ENCODE results near the gene TIGD2. TPM values are rescaled to one million over a fixed set of nuclear protein-coding genes. Genes with fewer than 3 reads are reported as not detected.

Gene TIGD2
- total RNA-seq, 5 donors from 2014 or later (not counting 1 experiment from before 2014, with no cell fraction given): 3.8 to 6.7 (median 5.2) TPM

GRCh38 chr4:89072921-89073320, 38.4 kb upstream of the TIGD2 start:
- no peaks in the 10 kb centered on the region for H3K9me3 ChIP-seq
- no peak overlapping the region for H3K27ac Mint-ChIP-seq
- peaks cover 0 to 6% (median 3%) of the 10 kb centered on the region in 3 donors for H3K4me1 Mint-ChIP-seq
- ChIA-PET POLR2A (interaction anchor here in 1 of 2 donors (0.6 kb wide), 1 partner anchor 692 kb away, joined by 9 read pairs; no protein-coding TSS in a partner anchor), CTCF (no interaction called here)
- H3K4me1 ChIP-seq (ENCODE audit: control insufficient read depth in 1 of 2, extremely low read depth in 1 of 2, insufficient read depth in 2 of 2, low read length in 2 of 2): no peaks in the 10 kb centered on the region
- H3K9me3 Mint-ChIP-seq: peaks cover 0 to 15% (median 10%) of the 10 kb centered on the region in 3 donors
- no peaks in the 10 kb centered on the region for H3K27me3 ChIP-seq (replicated peaks in 1 of 2; ENCODE audit: control insufficient read depth in 2 of 2, extremely low read depth in 1 of 2, insufficient read depth in 2 of 2, low read length in 1 of 2)
- ATAC-seq (replicated peaks in 1 of 4) (no peak), DNase-seq (no peak)
- no peaks in the 10 kb centered on the region for H3K36me3 Mint-ChIP-seq
- WGBS (ENCODE audit: insufficient coverage): 100% methylated on average over 1 of the region's 1 CpG
- no peak overlapping the region for H3K4me3 ChIP-seq (ENCODE audit: control insufficient read depth in 1 of 2, extremely low read depth in 1 of 2, low read length in 1 of 2)
- H3K27me3 Mint-ChIP-seq: peaks cover 4 to 5% of the 10 kb centered on the region in 2 donors
- no peak overlapping the region for H3K4me3 Mint-ChIP-seq
- no peak overlapping the region for H3K27ac ChIP-seq (ENCODE audit: low read length)
- no peaks in the 10 kb centered on the region for H3K36me3 ChIP-seq (ENCODE audit: control insufficient read depth in 2 of 2, extremely low read depth in 1 of 2, insufficient read depth in 1 of 2, low read length in 1 of 2)

DNA sequence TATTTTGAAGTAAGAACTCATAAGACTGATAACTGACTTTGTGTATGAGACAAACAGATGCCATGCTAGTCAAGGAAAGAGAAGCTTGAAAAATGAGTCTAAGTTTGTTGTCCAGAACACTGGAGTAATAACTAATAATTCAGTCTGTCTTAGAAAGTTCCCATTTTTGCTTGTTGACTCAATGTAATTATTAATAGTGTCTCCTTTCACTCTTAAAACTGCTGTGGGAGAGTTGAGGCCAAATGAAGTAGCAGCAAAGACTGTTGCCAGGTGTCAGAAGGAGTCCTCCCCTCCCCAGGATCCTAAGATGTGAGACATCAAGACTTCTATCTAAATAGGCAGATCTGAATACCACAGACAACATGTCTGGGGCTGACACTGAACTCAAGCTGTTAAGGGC, 33.6 kb upstream of the TIGD2 start:
- H3K36me3 ChIP-seq (ENCODE audit: control insufficient read depth in 2 of 2, extremely low read depth in 1 of 2, insufficient read depth in 1 of 2, low read length in 1 of 2): no peaks in the 10 kb centered on the region
- no peak overlapping the region for H3K4me3 ChIP-seq (ENCODE audit: control insufficient read depth in 1 of 2, extremely low read depth in 1 of 2, low read length in 1 of 2)
- ATAC-seq (replicated peaks in 1 of 4) (no peak), DNase-seq (no peak)
- ChIA-PET POLR2A (no interaction called here), CTCF (no interaction called here)
- peaks cover 0 to 4% (median 0%) of the 10 kb centered on the region in 3 donors for H3K4me1 Mint-ChIP-seq
- peaks cover 4 to 5% of the 10 kb centered on the region in 2 donors for H3K27me3 Mint-ChIP-seq
- H3K9me3 ChIP-seq: no peaks in the 10 kb centered on the region
- H3K9me3 Mint-ChIP-seq: peaks cover 0 to 30% (median 21%) of the 10 kb centered on the region in 3 donors
- H3K4me1 ChIP-seq (ENCODE audit: control insufficient read depth in 1 of 2, extremely low read depth in 1 of 2, insufficient read depth in 2 of 2, low read length in 2 of 2): no peaks in the 10 kb centered on the region
- no peaks in the 10 kb centered on the region for H3K27me3 ChIP-seq (replicated peaks in 1 of 2; ENCODE audit: control insufficient read depth in 2 of 2, extremely low read depth in 1 of 2, insufficient read depth in 2 of 2, low read length in 1 of 2)
- H3K36me3 Mint-ChIP-seq: no peaks in the 10 kb centered on the region
- no peak overlapping the region for H3K27ac Mint-ChIP-seq
- H3K4me3 Mint-ChIP-seq: no peak overlapping the region
- no peak overlapping the region for H3K27ac ChIP-seq (ENCODE audit: low read length)

GRCh38 chr4:89078300-89078699, 33.0 kb upstream of the TIGD2 start:
- H3K4me1 ChIP-seq (ENCODE audit: control insufficient read depth in 1 of 2, extremely low read depth in 1 of 2, insufficient read depth in 2 of 2, low read length in 2 of 2): no peaks in the 10 kb centered on the region
- DNase-seq: no peak
- Mint-ChIP-seq H3K27me3 (peaks cover 4 to 5% of the 10 kb centered on the region in 2 donors), H3K4me1 (peaks cover 0 to 4% (median 0%) of the 10 kb centered on the region in 3 donors), H3K9me3 (peaks cover 0 to 30% (median 21%) of the 10 kb centered on the region in 3 donors), H3K36me3 (no peaks in the 10 kb centered on the region), H3K27ac (no peak overlapping the region), H3K4me3 (no peak overlapping the region)
- no peaks in the 10 kb centered on the region for H3K27me3 ChIP-seq (replicated peaks in 1 of 2; ENCODE audit: control insufficient read depth in 2 of 2, extremely low read depth in 1 of 2, insufficient read depth in 2 of 2, low read length in 1 of 2)
- POLR2A ChIA-PET: no interaction called here
- no peaks in the 10 kb centered on the region for H3K9me3 ChIP-seq
- H3K4me3 ChIP-seq (ENCODE audit: control insufficient read depth in 1 of 2, extremely low read depth in 1 of 2, low read length in 1 of 2): no peak overlapping the region
- WGBS (ENCODE audit: insufficient coverage): no CpG with 5 or more reads among the region's 1 CpG
- ATAC-seq (replicated peaks in 1 of 4): no peak
- H3K36me3 ChIP-seq (ENCODE audit: control insufficient read depth in 2 of 2, extremely low read depth in 1 of 2, insufficient read depth in 1 of 2, low read length in 1 of 2): no peaks in the 10 kb centered on the region
- no peak overlapping the region for H3K27ac ChIP-seq (ENCODE audit: low read length)
- CTCF ChIA-PET: interaction anchor here in 1 of 2 donors (0.5 kb wide), 1 partner anchor 43 kb away, joined by 7 read pairs; no protein-coding TSS in a partner anchor

GRCh38 chr4:89099034-89099433, 12.3 kb upstream of the TIGD2 start:
- DNase-seq: no peak
- no peaks in the 10 kb centered on the region for H3K27me3 ChIP-seq (replicated peaks in 1 of 2; ENCODE audit: control insufficient read depth in 2 of 2, extremely low read depth in 1 of 2, insufficient read depth in 2 of 2, low read length in 1 of 2)
- H3K4me1 Mint-ChIP-seq: peaks cover 0 to 7% (median 6%) of the 10 kb centered on the region in 3 donors
- H3K4me3 ChIP-seq (ENCODE audit: control insufficient read depth in 1 of 2, extremely low read depth in 1 of 2, low read length in 1 of 2): no peak overlapping the region
- H3K36me3 Mint-ChIP-seq: no peaks in the 10 kb centered on the region
- peaks cover 0 to 5% (median 0%) of the 10 kb centered on the region in 3 donors for H3K9me3 Mint-ChIP-seq
- no peak overlapping the region for H3K27ac ChIP-seq (ENCODE audit: low read length)
- no peak overlapping the region for H3K27ac Mint-ChIP-seq
- H3K4me1 ChIP-seq (ENCODE audit: control insufficient read depth in 1 of 2, extremely low read depth in 1 of 2, insufficient read depth in 2 of 2, low read length in 2 of 2): no peaks in the 10 kb centered on the region
- no peak for ATAC-seq (replicated peaks in 1 of 4)
- no peaks in the 10 kb centered on the region for H3K36me3 ChIP-seq (ENCODE audit: control insufficient read depth in 2 of 2, extremely low read depth in 1 of 2, insufficient read depth in 1 of 2, low read length in 1 of 2)
- no peaks in the 10 kb centered on the region for H3K9me3 ChIP-seq
- POLR2A ChIA-PET: no interaction called here
- no peak overlapping the region for H3K4me3 Mint-ChIP-seq
- WGBS (ENCODE audit: insufficient coverage): no CpG with 5 or more reads among the region's 2 CpGs
- H3K27me3 Mint-ChIP-seq: peaks cover 0 to 2% of the 10 kb centered on the region in 2 donors
- CTCF ChIA-PET: no interaction called here

GRCh38 chr4:89099471-89099870, 11.9 kb upstream of the TIGD2 start:
- Mint-ChIP-seq H3K4me1 (peaks cover 0 to 7% (median 6%) of the 10 kb centered on the region in 3 donors), H3K4me3 (no peak overlapping the region), H3K27me3 (peaks cover under 1 to 2% of the 10 kb centered on the region in 2 donors), H3K36me3 (no peaks in the 10 kb centered on the region), H3K9me3 (peaks cover 0 to 5% (median 0%) of the 10 kb centered on the region in 3 donors), H3K27ac (no peak overlapping the region)
- H3K9me3 ChIP-seq: no peaks in the 10 kb centered on the region
- DNase-seq (no peak), ATAC-seq (replicated peaks in 1 of 4) (no peak)
- no peaks in the 10 kb centered on the region for H3K4me1 ChIP-seq (ENCODE audit: control insufficient read depth in 1 of 2, extremely low read depth in 1 of 2, insufficient read depth in 2 of 2, low read length in 2 of 2)
- no peak overlapping the region for H3K27ac ChIP-seq (ENCODE audit: low read length)
- H3K27me3 ChIP-seq (replicated peaks in 1 of 2; ENCODE audit: control insufficient read depth in 2 of 2, extremely low read depth in 1 of 2, insufficient read depth in 2 of 2, low read length in 1 of 2): no peaks in the 10 kb centered on the region
- WGBS (ENCODE audit: insufficient coverage): no CpG with 5 or more reads among the region's 1 CpG
- H3K4me3 ChIP-seq (ENCODE audit: control insufficient read depth in 1 of 2, extremely low read depth in 1 of 2, low read length in 1 of 2): no peak overlapping the region
- ChIA-PET POLR2A (no interaction called here), CTCF (no interaction called here)
- no peaks in the 10 kb centered on the region for H3K36me3 ChIP-seq (ENCODE audit: control insufficient read depth in 2 of 2, extremely low read depth in 1 of 2, insufficient read depth in 1 of 2, low read length in 1 of 2)

DNA sequence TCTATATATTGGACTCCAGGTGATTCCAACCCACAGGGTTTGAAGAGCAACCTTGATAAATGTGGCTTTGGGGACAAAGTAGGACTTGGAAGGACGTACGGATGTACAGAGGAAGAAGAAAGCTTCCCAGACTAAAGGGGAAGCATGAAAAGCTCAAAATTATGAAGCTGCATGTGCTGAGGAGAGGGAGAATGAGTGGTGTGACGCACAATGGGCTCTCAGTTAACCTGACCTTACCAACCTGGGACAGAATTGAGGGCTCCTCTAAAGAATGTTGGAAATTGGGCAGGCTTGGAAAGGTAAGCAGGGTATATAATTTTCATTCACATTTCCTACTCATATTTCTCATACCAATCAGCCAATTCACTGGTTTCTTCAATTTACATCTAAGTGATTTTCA, 10.5 kb upstream of the TIGD2 start:
- Histone ChIP-seq H3K4me1 (ENCODE audit: control insufficient read depth in 1 of 2, extremely low read depth in 1 of 2, insufficient read depth in 2 of 2, low read length in 2 of 2) (no peaks in the 10 kb centered on the region), H3K4me3 (ENCODE audit: control insufficient read depth in 1 of 2, extremely low read depth in 1 of 2, low read length in 1 of 2) (no peak overlapping the region), H3K27me3 (replicated peaks in 1 of 2; ENCODE audit: control insufficient read depth in 2 of 2, extremely low read depth in 1 of 2, insufficient read depth in 2 of 2, low read length in 1 of 2) (peaks cover 0 to 11% of the 10 kb centered on the region in 2 experiments), H3K27ac (ENCODE audit: low read length) (no peak overlapping the region), H3K9me3 (no peaks in the 10 kb centered on the region), H3K36me3 (ENCODE audit: control insufficient read depth in 2 of 2, extremely low read depth in 1 of 2, insufficient read depth in 1 of 2, low read length in 1 of 2) (no peaks in the 10 kb centered on the region)
- no peak overlapping the region for H3K27ac Mint-ChIP-seq
- ATAC-seq (replicated peaks in 1 of 4) (no peak), DNase-seq (no peak)
- peaks cover 0 to 5% (median 0%) of the 10 kb centered on the region in 3 donors for H3K9me3 Mint-ChIP-seq
- ChIA-PET CTCF (no interaction called here), POLR2A (no interaction called here)
- H3K36me3 Mint-ChIP-seq: no peaks in the 10 kb centered on the region
- H3K4me3 Mint-ChIP-seq: no peak overlapping the region
- WGBS (ENCODE audit: insufficient coverage): 100% methylated on average over 2 of the region's 3 CpGs
- H3K4me1 Mint-ChIP-seq: peaks cover 0 to 7% (median 6%) of the 10 kb centered on the region in 3 donors
- peaks cover 3 to 4% of the 10 kb centered on the region in 2 donors for H3K27me3 Mint-ChIP-seq

All from T-cell (primary cell).